GM18868 (cell line): Measurements from ENCODE around the gene CBFA2T2.

Source experiments
- ATAC-seq: cut with Tn5 transposase; IDR thresholded peaks from one replicate; pipeline ENCODE4 v1.9.1; 2021; ENCODE audit warnings: mild to moderate bottlenecking, moderate library complexity; ENCODE audit not compliant: unreplicated experiment

CBFA2T2 gene

GRCh38 chr20:33674294-33675135, 184.6 kb downstream of the CBFA2T2 start, which contains the start of gene NECAB3:
Gene NECAB3 (minus strand): TSS chr20:33674428. CDS start chr20:33674352, 76 bp downstream.
- peak; percentile 73 for ATAC-seq

- no peak for ATAC-seq
These were observed 185.5 kb downstream of the CBFA2T2 start for GRCh38 chr20:33675136-33675959.

- ATAC-seq = no peak
These were observed 186.2 kb downstream of the CBFA2T2 start for GRCh38 chr20:33676121-33676520.

GRCh38 chr20:33676652-33677645, 187.1 kb downstream of the CBFA2T2 start:
- no peak for ATAC-seq

GRCh38 chr20:33677991-33678702, 188.3 kb downstream of the CBFA2T2 start:
- ATAC-seq = no peak

GRCh38 chr20:33679758-33680485, 190.0 kb downstream of the CBFA2T2 start:
- peak; percentile 76 for ATAC-seq

GRCh38 chr20:33680686-33681085, 190.8 kb downstream of the CBFA2T2 start:
- no peak for ATAC-seq

GRCh38 chr20:33681288-33681687, 191.4 kb downstream of the CBFA2T2 start:
- ATAC-seq = no peak

- ATAC-seq = no peak
These were observed 191.9 kb downstream of the CBFA2T2 start for GRCh38 chr20:33681728-33682353.

- ATAC-seq = no peak
These were observed 194.8 kb downstream of the CBFA2T2 start for GRCh38 chr20:33684533-33685327.

- peak; percentile 34 for ATAC-seq
These were observed 195.6 kb downstream of the CBFA2T2 start for GRCh38 chr20:33685328-33686099.

GRCh38 chr20:33686100-33686983, 196.4 kb downstream of the CBFA2T2 start, which contains the start of gene E2F1:
Gene E2F1 (minus strand): TSS chr20:33686385. CDS start chr20:33686264, 121 bp downstream.
- peak; percentile 84 for ATAC-seq

GRCh38 chr20:33686984-33687366, 197.1 kb downstream of the CBFA2T2 start:
- no peak for ATAC-seq

- no peak for ATAC-seq
These were observed 197.5 kb downstream of the CBFA2T2 start for GRCh38 chr20:33687370-33687915.

GRCh38 chr20:33687993-33688937, 198.4 kb downstream of the CBFA2T2 start:
- no peak for ATAC-seq
